Measurements from ENCODE around the gene HOXB2.

HOXB2 gene

GRCh38 chr17:48545022-48545375 is at the start of gene HOXB2:
HOXB2 (minus strand) TSS chr17:48545109; CDS start chr17:48544911, 198 bp downstream.
- peak; percentile 86 for DNase-seq

GRCh38 chr17:48593840-48594537 is 49.1 kb upstream of the HOXB2 start:
- DNase-seq: peak; percentile 95

- DNase-seq: peak; percentile 73
Observed at GRCh38 chr17:48593126-48593829, 48.4 kb upstream of the HOXB2 start, which contains the start of gene HOXB5. HOXB5 (minus strand) TSS chr17:48593779; CDS start chr17:48593682, 97 bp downstream.

GRCh38 chr17:48592577-48592976 is 47.7 kb upstream of the HOXB2 start:
- DNase-seq: no peak

GRCh38 chr17:48592057-48592514 is 47.2 kb upstream of the HOXB2 start:
- DNase-seq: no peak

- no peak for DNase-seq
Observed at GRCh38 chr17:48591255-48592056, 46.5 kb upstream of the HOXB2 start.

GRCh38 chr17:48590607-48591161 is 45.8 kb upstream of the HOXB2 start:
- no peak for DNase-seq

- no peak for DNase-seq
Observed at GRCh38 chr17:48589831-48590606, 45.1 kb upstream of the HOXB2 start, which contains the start of gene HOXB3. HOXB3 (minus strand) TSS chr17:48590241; CDS start chr17:48552474, 37,767 bp downstream.

GRCh38 chr17:48589060-48589830 is 44.3 kb upstream of the HOXB2 start:
- DNase-seq: no peak

GRCh38 chr17:48588528-48588927 is 43.6 kb upstream of the HOXB2 start:
- DNase-seq: no peak

- DNase-seq: no peak
Observed at GRCh38 chr17:48588074-48588415, 43.1 kb upstream of the HOXB2 start.

- peak; percentile 58 for DNase-seq
Observed at GRCh38 chr17:48587276-48588073, 42.6 kb upstream of the HOXB2 start.

GRCh38 chr17:48586355-48587258 is 41.7 kb upstream of the HOXB2 start:
- peak; percentile 72 for DNase-seq

GRCh38 chr17:48584223-48584741 is 39.4 kb upstream of the HOXB2 start:
- no peak for DNase-seq

GRCh38 chr17:48583708-48584222 is 38.9 kb upstream of the HOXB2 start:
- no peak for DNase-seq

- no peak for DNase-seq
Observed at GRCh38 chr17:48582750-48583069, 37.8 kb upstream of the HOXB2 start.

GRCh38 chr17:48579760-48580554 is 35.0 kb upstream of the HOXB2 start:
- DNase-seq: no peak

- DNase-seq: no peak
Observed at GRCh38 chr17:48579471-48579759, 34.5 kb upstream of the HOXB2 start.

All from OCI-M1 (cell line).